Measurements from ENCODE around the gene PEPD.

The PEPD gene

GRCh38 chr19:33444562-33445441 is 76.8 kb downstream of the PEPD start:
- Mint-ChIP-seq H3K36me3 (ENCODE audit: insufficient read depth) (peaks cover 14% of the 10 kb centered on the region), H3K4me3 (no peak overlapping the region), H3K27me3 (no peaks in the 10 kb centered on the region), H3K9me3 (no peaks in the 10 kb centered on the region), H3K27ac (no peak overlapping the region), H3K4me1 (ENCODE audit: low read depth in 2 of 2) (peaks cover 5 to 14% of the 10 kb centered on the region in 2 donors)
- DNase-seq = no peak
- ATAC-seq (replicated peaks) = no peak

GRCh38 chr19:33443638-33444561 is 77.7 kb downstream of the PEPD start:
- Mint-ChIP-seq H3K27me3 (no peaks in the 10 kb centered on the region), H3K27ac (no peak overlapping the region), H3K9me3 (no peaks in the 10 kb centered on the region), H3K4me3 (no peak overlapping the region), H3K36me3 (ENCODE audit: insufficient read depth) (peaks cover 8% of the 10 kb centered on the region), H3K4me1 (ENCODE audit: low read depth in 2 of 2) (peaks cover 5 to 13% of the 10 kb centered on the region in 2 donors)
- DNase-seq (no peak), ATAC-seq (replicated peaks) (no peak)

- Mint-ChIP-seq H3K27ac (no peak overlapping the region), H3K9me3 (no peaks in the 10 kb centered on the region)
- no peak for ATAC-seq (replicated peaks)
Measured at GRCh38 chr19:33442706-33443105, 78.9 kb downstream of the PEPD start.

GRCh38 chr19:33441828-33442227 is 79.8 kb downstream of the PEPD start:
- no peaks in the 10 kb centered on the region for H3K9me3 Mint-ChIP-seq
- H3K4me3 Mint-ChIP-seq = no peak overlapping the region
- peaks cover 5 to 13% of the 10 kb centered on the region in 2 donors for H3K4me1 Mint-ChIP-seq (ENCODE audit: low read depth in 2 of 2)
- no peaks in the 10 kb centered on the region for H3K27me3 Mint-ChIP-seq
- no peak for DNase-seq
- ATAC-seq (replicated peaks) = no peak
- H3K36me3 Mint-ChIP-seq (ENCODE audit: insufficient read depth) = peaks cover 7% of the 10 kb centered on the region
- H3K27ac Mint-ChIP-seq = peak overlapping the region in 1 of 2 donors; percentile 73

More at GRCh38 chr19:33442706-33443105, 78.9 kb downstream of the PEPD start:
- no peak for DNase-seq
- H3K36me3 Mint-ChIP-seq (ENCODE audit: insufficient read depth) = peaks cover 4% of the 10 kb centered on the region
- H3K27me3 Mint-ChIP-seq = no peaks in the 10 kb centered on the region
- H3K4me1 Mint-ChIP-seq (ENCODE audit: low read depth in 2 of 2) = peaks cover 5 to 13% of the 10 kb centered on the region in 2 donors
- no peak overlapping the region for H3K4me3 Mint-ChIP-seq

GRCh38 chr19:33441277-33441699 is 80.3 kb downstream of the PEPD start:
- DNase-seq (no peak), ATAC-seq (replicated peaks) (peak; percentile 31)
- peaks cover 5 to 13% of the 10 kb centered on the region in 2 donors for H3K4me1 Mint-ChIP-seq (ENCODE audit: low read depth in 2 of 2)
- no peak overlapping the region for H3K4me3 Mint-ChIP-seq
- H3K36me3 Mint-ChIP-seq (ENCODE audit: insufficient read depth) = peaks cover 10% of the 10 kb centered on the region
- peak overlapping the region in 1 of 2 donors; percentile 73 for H3K27ac Mint-ChIP-seq
- H3K27me3 Mint-ChIP-seq = no peaks in the 10 kb centered on the region
- H3K9me3 Mint-ChIP-seq = no peaks in the 10 kb centered on the region

- Mint-ChIP-seq H3K27ac (peak overlapping the region in 1 of 2 donors; percentile 65), H3K9me3 (no peaks in the 10 kb centered on the region), H3K27me3 (no peaks in the 10 kb centered on the region), H3K4me1 (ENCODE audit: low read depth in 2 of 2) (peaks cover 5 to 13% of the 10 kb centered on the region in 2 donors), H3K36me3 (ENCODE audit: insufficient read depth) (peaks cover 10% of the 10 kb centered on the region), H3K4me3 (no peak overlapping the region)
- DNase-seq = no peak
- ATAC-seq (replicated peaks) = no peak
Measured at GRCh38 chr19:33440682-33441081, 80.9 kb downstream of the PEPD start.

GRCh38 chr19:33440241-33440640 is 81.3 kb downstream of the PEPD start:
- no peaks in the 10 kb centered on the region for H3K27me3 Mint-ChIP-seq
- H3K4me3 Mint-ChIP-seq = no peak overlapping the region
- ATAC-seq (replicated peaks) (no peak), DNase-seq (no peak)
- H3K36me3 Mint-ChIP-seq (ENCODE audit: insufficient read depth) = peaks cover 10% of the 10 kb centered on the region
- peaks cover 5 to 13% of the 10 kb centered on the region in 2 donors for H3K4me1 Mint-ChIP-seq (ENCODE audit: low read depth in 2 of 2)
- peak overlapping the region in 1 of 2 donors; percentile 65 for H3K27ac Mint-ChIP-seq
- no peaks in the 10 kb centered on the region for H3K9me3 Mint-ChIP-seq

- ATAC-seq (replicated peaks) = no peak
- H3K36me3 Mint-ChIP-seq (ENCODE audit: insufficient read depth) = peaks cover 10% of the 10 kb centered on the region
Measured at GRCh38 chr19:33438987-33439781, 82.4 kb downstream of the PEPD start.

GRCh38 chr19:33437821-33438671 is 83.5 kb downstream of the PEPD start:
- H3K4me3 Mint-ChIP-seq = no peak overlapping the region
- no peak for DNase-seq
- no peak overlapping the region for H3K27ac Mint-ChIP-seq
- peaks cover 5 to 13% of the 10 kb centered on the region in 2 donors for H3K4me1 Mint-ChIP-seq (ENCODE audit: low read depth in 2 of 2)
- no peak for ATAC-seq (replicated peaks)
- no peaks in the 10 kb centered on the region for H3K9me3 Mint-ChIP-seq
- H3K27me3 Mint-ChIP-seq = no peaks in the 10 kb centered on the region
- peaks cover 10% of the 10 kb centered on the region for H3K36me3 Mint-ChIP-seq (ENCODE audit: insufficient read depth)

More at GRCh38 chr19:33438987-33439781, 82.4 kb downstream of the PEPD start:
- Mint-ChIP-seq H3K4me3 (no peak overlapping the region), H3K4me1 (ENCODE audit: low read depth in 2 of 2) (peaks cover 5 to 13% of the 10 kb centered on the region in 2 donors), H3K27ac (no peak overlapping the region), H3K27me3 (no peaks in the 10 kb centered on the region), H3K9me3 (no peaks in the 10 kb centered on the region)
- no peak for DNase-seq

- H3K27ac Mint-ChIP-seq = no peak overlapping the region
Measured at GRCh38 chr19:33437393-33437820, 84.2 kb downstream of the PEPD start.

GRCh38 chr19:33436360-33437345 is 84.9 kb downstream of the PEPD start:
- DNase-seq = no peak
- no peak overlapping the region for H3K4me3 Mint-ChIP-seq
- peak overlapping the region in 1 of 2 donors; percentile 23 for H3K27ac Mint-ChIP-seq
- no peaks in the 10 kb centered on the region for H3K9me3 Mint-ChIP-seq
- H3K4me1 Mint-ChIP-seq (ENCODE audit: low read depth in 2 of 2) = peaks cover 3 to 11% of the 10 kb centered on the region in 2 donors
- ATAC-seq (replicated peaks) = no peak
- peaks cover 10% of the 10 kb centered on the region for H3K36me3 Mint-ChIP-seq (ENCODE audit: insufficient read depth)
- H3K27me3 Mint-ChIP-seq = no peaks in the 10 kb centered on the region

More at GRCh38 chr19:33437393-33437820, 84.2 kb downstream of the PEPD start:
- DNase-seq (no peak), ATAC-seq (replicated peaks) (no peak)
- no peak overlapping the region for H3K4me3 Mint-ChIP-seq
- H3K27me3 Mint-ChIP-seq = no peaks in the 10 kb centered on the region
- peaks cover 10% of the 10 kb centered on the region for H3K36me3 Mint-ChIP-seq (ENCODE audit: insufficient read depth)
- H3K9me3 Mint-ChIP-seq = no peaks in the 10 kb centered on the region
- H3K4me1 Mint-ChIP-seq (ENCODE audit: low read depth in 2 of 2) = peaks cover 5 to 13% of the 10 kb centered on the region in 2 donors
